Kidney (tissue), 14 donors: ENCODE results near the gene USO1. TPM values are rescaled to one million over a fixed set of nuclear protein-coding genes. Genes with fewer than 3 reads are reported as not detected.
"Not testable (repeated sequence)": the region's sequence is repeated elsewhere in the genome, so short reads cannot be mapped to it uniquely, and the experiment has no call there.

Experiments used
- DNase-seq, 5 donors: peaks; one replicate each; pipeline ENCODE4 v3.0.0-alpha.2; 2013 to 2020
- FAIRE-seq: peaks from 2 replicates; lab custom pipeline; 2012; peaks lifted over from hg19 to GRCh38; lab: Jason Lieb, UNC
- H3K27ac ChIP-seq, 2 donors: one replicate each; pipeline ENCODE4 v1.7.0; 2013; ENCODE audit warnings: low read depth in 2 of 2, low read length in 2 of 2, inconsistent platforms in 1 of 2
- H3K27me3 ChIP-seq: one replicate; pipeline ENCODE4 v1.7.1; 2013; ENCODE audit warnings: low read length, inconsistent platforms; ENCODE audit not compliant: control insufficient read depth, insufficient read depth
- H3K36me3 ChIP-seq, 3 donors: one replicate each; pipeline versions ENCODE4 v1.7.0 to v1.7.1; 2013; ENCODE audit warnings: low read length in 3 of 3, control low read depth in 1 of 3, inconsistent platforms in 1 of 3; ENCODE audit not compliant: insufficient read depth in 3 of 3, control insufficient read depth in 2 of 3
- H3K4me1 ChIP-seq, 3 donors: one replicate each; pipeline versions ENCODE4 v1.7.0 to v1.7.1; 2013; ENCODE audit warnings: low read length in 3 of 3, inconsistent platforms in 1 of 3, low read depth in 1 of 3; ENCODE audit not compliant: control insufficient read depth in 2 of 3, insufficient read depth in 2 of 3
- H3K4me3 ChIP-seq, 3 donors: one replicate each; pipeline versions ENCODE4 v1.7.0 to v1.8.1; 2013; ENCODE audit warnings: low read length in 3 of 3, control low read depth in 1 of 3, inconsistent platforms in 1 of 3
- H3K9ac ChIP-seq, 3 donors: one replicate each; pipeline versions ENCODE4 v1.7.0 to v1.7.1; 2013; ENCODE audit warnings: low read length in 3 of 3, control low read depth in 1 of 3, inconsistent platforms in 1 of 3
- H3K9me3 ChIP-seq, 3 donors: one replicate each; pipeline versions ENCODE4 v1.7.0 to v1.7.1; 2013; ENCODE audit warnings: low read length in 3 of 3, control low read depth in 1 of 3, inconsistent platforms in 1 of 3; ENCODE audit not compliant: control insufficient read depth in 2 of 3, insufficient read depth in 1 of 3
- CTCF ChIP-seq: IDR thresholded peaks from 3 replicates; pipeline ENCODE4 v1.5.1; 2012; ENCODE audit warnings: mild to moderate bottlenecking, moderate library complexity, borderline replicate concordance; ENCODE audit not compliant: insufficient read depth; ENCODE audit errors: extremely low read depth
- intact Hi-C: fragments of 100-400 bp; cut with DNase I; formaldehyde crosslinking; loops from one replicate; pipeline ENCODE4 v1.11.1; 2022
- polyA plus RNA-seq: library from polyadenylated mRNA; stranded (reverse); fragments of 350-450 nt; fragmentation: Illumina TruSeq; extraction: RNeasy Lipid Tissue Mini Kit (QIAGEN cat#74804); gene quantifications from one replicate; pipeline ENCODE4 v1.2.3, GENCODE V29; 2014; ENCODE audit warnings: low read depth, low replicate concordance; ENCODE audit not compliant: insufficient read depth
- total RNA-seq: library from RNA; stranded (reverse); fragmentation: NEBNext Ultra II Directional; extraction: Animal tissue kit (Norgen Biotek cat#: 25700); gene quantifications from one replicate; pipeline ENCODE4 v1.2.1, GENCODE V29; 2021
- donor health status: control.
- donor health status: control.
- donor health status: control.
- donor health status: control.
- donor health status: control.
- donor health status: DM: yes; HTN: yes; CAD: no.
- donor health status: Normal renal cell carcinoma (clear cell type).

USO1 gene
- total and polyA plus RNA-seq, 2 donors from 2014 or later, result 23.2 to 49.6 TPM

- Histone ChIP-seq H3K9me3 (no peaks in the 10 kb centered on the region), H3K4me3 (no peak overlapping the region), H3K27ac (peak overlapping the region in 1 of 2 donors; percentile 83), H3K9ac (no peak overlapping the region), H3K27me3 (no peaks in the 10 kb centered on the region), H3K4me1 (peaks cover 0 to 7% (median 0%) of the 10 kb centered on the region in 3 donors), H3K36me3 (no peaks in the 10 kb centered on the region)
- intact Hi-C loops, result no loop called here
- no peak for TF ChIP-seq CTCF
- FAIRE-seq (no peak), DNase-seq (peak in 1 of 5 donors; percentile 30)
Measured at GRCh38 chr4:75844151-75844662, 119.8 kb downstream of the USO1 start.

GRCh38 chr4:75845992-75846391, 121.6 kb downstream of the USO1 start:
- Histone ChIP-seq H3K9ac (no peak overlapping the region), H3K9me3 (no peaks in the 10 kb centered on the region), H3K4me3 (no peak overlapping the region), H3K27ac (no peak overlapping the region), H3K36me3 (no peaks in the 10 kb centered on the region), H3K27me3 (no peaks in the 10 kb centered on the region), H3K4me1 (peaks cover 0 to 7% (median 0%) of the 10 kb centered on the region in 3 donors)
- FAIRE-seq (no peak), DNase-seq (no peak)
- intact Hi-C loops, result no loop called here
- no peak for TF ChIP-seq CTCF

GRCh38 chr4:75848171-75848760, 123.9 kb downstream of the USO1 start:
- H3K9ac ChIP-seq, FAIRE-seq: not testable (repeated sequence)

More at GRCh38 chr4:75848171-75848760, 123.9 kb downstream of the USO1 start:
- H3K27ac ChIP-seq, H3K27me3 ChIP-seq, H3K36me3 ChIP-seq, H3K4me1 ChIP-seq, H3K4me3 ChIP-seq, H3K9me3 ChIP-seq, intact Hi-C loops: not testable (repeated sequence)
- peak in 4 of 5 donors; percentile 35 to 91 (median 60) for DNase-seq
- peak; percentile 67 for TF ChIP-seq CTCF
